Panc1 (cell line): ENCODE results near the gene PABPN1. TPM values are rescaled to one million over a fixed set of nuclear protein-coding genes. Genes with fewer than 3 reads are reported as not detected.

Source experiments
- ATAC-seq: fragments of 200-7000 bp; cut with Tn5 transposase; 2 replicates; pipeline ENCODE4 v1.9.1; 2020; ENCODE audit warnings: mild to moderate bottlenecking, moderate library complexity
- BruUV-seq: library from RNA; stranded (reverse); fragments of 400-500 nt; replicated peaks from 2 replicates; lab custom pipeline; 2021; lab: Mats Ljungman, UMichigan
- CTCF ChIA-PET: fragments of 300-600 bp; sonication (Branson Sonifier 250); formaldehyde crosslinking; loops from one replicate; lab custom pipeline; 2022; ENCODE audit warnings: antibody characterized with exemption; lab: Charles Lee
- POLR2A ChIA-PET: fragments of 300-600 bp; sonication (Branson Sonifier 250); formaldehyde crosslinking; loops from one replicate; lab custom pipeline; 2022; ENCODE audit warnings: antibody characterized with exemption; lab: Charles Lee
- DNase-seq: peaks from one replicate; pipeline ENCODE4 v3.0.0-alpha.2; 2010; ENCODE audit warnings: low read depth, low spot score
- H3K27ac ChIP-seq: 2 replicates; pipeline ENCODE4 v1.5.1; 2011; ENCODE audit warnings: mild to moderate bottlenecking, low read length, inconsistent platforms
- H3K27me3 ChIP-seq: fragments of 200-500 bp; sonication (Bioruptor generic); 2 replicates; pipeline ENCODE4 v1.6.0; 2014; ENCODE audit warnings: low read length, inconsistent platforms; ENCODE audit not compliant: control insufficient read depth, insufficient read depth
- H3K36me3 ChIP-seq: fragments of 200-500 bp; sonication (Bioruptor generic); 2 replicates; pipeline ENCODE4 v1.5.1; 2014; ENCODE audit warnings: inconsistent platforms, mild to moderate bottlenecking, low read length, moderate library complexity; ENCODE audit not compliant: control insufficient read depth, insufficient read depth
- H3K4me1 ChIP-seq: 2 replicates; pipeline ENCODE4 v1.5.1; 2011; ENCODE audit warnings: inconsistent platforms, mild to moderate bottlenecking, low read length, moderate library complexity; ENCODE audit not compliant: control insufficient read depth, insufficient read depth
- H3K4me3 ChIP-seq, 2 experiments: 2 replicates each; pipeline ENCODE4 v1.5.1; 2011 to 2012; ENCODE audit warnings: low read depth in 2 of 2, low read length in 2 of 2, mild to moderate bottlenecking in 2 of 2, inconsistent platforms in 1 of 2, moderate library complexity in 1 of 2
- H3K9me3 ChIP-seq: fragments of 200-500 bp; sonication (Bioruptor generic); 2 replicates; pipeline ENCODE4 v1.5.1; 2014; ENCODE audit warnings: low read depth, mild to moderate bottlenecking, inconsistent platforms, low read length, moderate library complexity; ENCODE audit not compliant: control insufficient read depth, insufficient read depth
- CTCF ChIP-seq: fragments of 450-650 bp; IDR thresholded peaks from 2 replicates; pipeline ENCODE4 v1.5.1; 2017; ENCODE audit warnings: mild to moderate bottlenecking
- POLR2AphosphoS5 ChIP-seq: IDR thresholded peaks from 2 replicates; pipeline ENCODE4 v1.6.1; 2012; ENCODE audit warnings: mild to moderate bottlenecking, low read depth, low read length, moderate library complexity
- REST ChIP-seq, 2 experiments: IDR thresholded peaks; 2 replicates each; pipeline ENCODE4 v1.6.1; 2011 to 2012; ENCODE audit warnings: low read depth in 2 of 2, control low read depth in 1 of 2, low read length in 1 of 2, mild to moderate bottlenecking in 1 of 2, moderate library complexity in 1 of 2; ENCODE audit not compliant: insufficient read depth in 1 of 2
- SIN3A ChIP-seq: IDR thresholded peaks from 2 replicates; pipeline ENCODE4 v1.6.1; 2012; ENCODE audit warnings: low read depth, mild to moderate bottlenecking, low read length, moderate library complexity, borderline replicate concordance; ENCODE audit not compliant: insufficient read depth
- TCF7L2 ChIP-seq: IDR thresholded peaks from 2 replicates; pipeline ENCODE4 v1.6.1; 2011; ENCODE audit warnings: mild to moderate bottlenecking, low read depth, low read length, inconsistent platforms
- in situ Hi-C: cut with HindIII; loops from 2 replicates; pipeline ENCODE4 v1.10.0; 2016; ENCODE audit warnings: low sequenced_read_pairs, low pct_unique_long_range_greater_than_20kb
- intact Hi-C: fragments of 100-400 bp; cut with micrococcal nuclease; formaldehyde crosslinking; loops from one replicate; pipeline ENCODE4 v1.10.0; 2022; ENCODE audit not compliant: unreplicated experiment
- total RNA-seq: library from RNA; stranded (reverse); gene quantifications from one replicate; pipeline ENCODE4 v1.2.1, GENCODE V29; 2021; ENCODE audit not compliant: unreplicated experiment

PABPN1 gene
- total RNA-seq, 1 experiment from 2014 or later: 159 TPM

GRCh38 chr14:23323838-23324454 is 2.7 kb downstream of the PABPN1 start:
- ChIA-PET POLR2A (no interaction called here), CTCF (no interaction called here)
- peaks cover 21% of the 10 kb centered on the region for H3K36me3 ChIP-seq
- no peak for DNase-seq
- no peak overlapping the region for H3K4me3 ChIP-seq
- peaks cover 7% of the 10 kb centered on the region for H3K4me1 ChIP-seq
- TF ChIP-seq POLR2AphosphoS5: no peak
- TF ChIP-seq TCF7L2: no peak
- TF ChIP-seq REST (IDR thresholded peaks at IDR 0.05; ENCODE audit: insufficient read depth in 1 of 2, low read depth in 2 of 2, low read length in 1 of 2): no peak
- TF ChIP-seq CTCF: no peak
- TF ChIP-seq SIN3A: no peak
- in situ Hi-C loops: no loop called here
- no peak overlapping the region for H3K27ac ChIP-seq
- no peaks in the 10 kb centered on the region for H3K9me3 ChIP-seq
- BruUV-seq: no TSS peak
- no peak for ATAC-seq
- intact Hi-C loops: loop anchor here (10.0 kb wide), 2 partner anchors 121 to 231 kb away; partner anchors contain the start of genes THTPA and ZFHX2
- H3K27me3 ChIP-seq: no peaks in the 10 kb centered on the region

GRCh38 chr14:23324455-23324846 is 3.2 kb downstream of the PABPN1 start:
- Histone ChIP-seq H3K4me1 (peaks cover 7% of the 10 kb centered on the region), H3K27ac (no peak overlapping the region), H3K27me3 (no peaks in the 10 kb centered on the region), H3K9me3 (no peaks in the 10 kb centered on the region), H3K4me3 (no peak overlapping the region), H3K36me3 (peaks cover 21% of the 10 kb centered on the region)
- DNase-seq: no peak
- BruUV-seq: no TSS peak
- no peak for ATAC-seq
- ChIA-PET POLR2A (no interaction called here), CTCF (interaction anchor here (0.6 kb wide), 1 partner anchor 53 kb away, joined by 5 read pairs; no protein-coding TSS in a partner anchor)
- in situ Hi-C loops: no loop called here
- TF ChIP-seq TCF7L2 (no peak), REST (IDR thresholded peaks at IDR 0.05; ENCODE audit: insufficient read depth in 1 of 2, low read depth in 2 of 2, low read length in 1 of 2) (no peak), CTCF (no peak), POLR2AphosphoS5 (no peak), SIN3A (no peak)
- intact Hi-C loops: loop anchor here (10.0 kb wide), 2 partner anchors 120 to 230 kb away; partner anchors contain the start of genes THTPA and ZFHX2
